PC-3 (cell line): ENCODE data around the gene KYNU. TPM values are rescaled to one million over a fixed set of nuclear protein-coding genes. Genes with fewer than 3 reads are reported as not detected.
"Not testable (repeated sequence)": the region's sequence is repeated elsewhere in the genome, so short reads cannot be mapped to it uniquely, and the experiment has no call there.

Experiments
- ATAC-seq: fragments of 200-7000 bp; cut with Tn5 transposase; 2 replicates; pipeline ENCODE4 v1.9.1; 2020; ENCODE audit warnings: mild to moderate bottlenecking, moderate library complexity
- BruUV-seq: library from RNA; stranded (reverse); fragments of 400-500 nt; replicated peaks from 2 replicates; lab custom pipeline; 2021; lab: Mats Ljungman, UMichigan
- CTCF ChIA-PET: fragments of 300-600 bp; sonication (Branson Sonifier 250); formaldehyde crosslinking; loops from one replicate; lab custom pipeline; 2022; ENCODE audit warnings: antibody characterized with exemption; lab: Charles Lee
- POLR2A ChIA-PET: fragments of 300-600 bp; sonication (Branson Sonifier 250); formaldehyde crosslinking; loops from one replicate; lab custom pipeline; 2022; ENCODE audit warnings: antibody characterized with exemption; ENCODE audit not compliant: unreplicated experiment; lab: Charles Lee
- DNase-seq: peaks from one replicate; pipeline ENCODE4 v3.0.0-alpha.2; 2015
- H2AFZ ChIP-seq: fragments of 300-600 bp; sonication (generic); 2 replicates; pipeline ENCODE4 v1.6.0; 2016; ENCODE audit warnings: antibody characterized with exemption, low read length
- H3F3A ChIP-seq: fragments of 300-600 bp; sonication (generic); one replicate; pipeline ENCODE4 v1.6.0; 2017; ENCODE audit warnings: antibody characterized with exemption, low read length, control low read depth, mild to moderate bottlenecking; ENCODE audit not compliant: unreplicated experiment
- H3K27ac ChIP-seq: fragments of 300-600 bp; sonication (generic); 2 replicates; pipeline ENCODE4 v1.5.1; 2016; ENCODE audit warnings: mild to moderate bottlenecking, low read length
- H3K27me3 ChIP-seq: fragments of 300-600 bp; sonication (generic); 2 replicates; pipeline ENCODE4 v1.6.1; 2016; ENCODE audit warnings: low read length, mixed read lengths
- H3K36me3 ChIP-seq: fragments of 300-600 bp; sonication (generic); 2 replicates; pipeline ENCODE4 v1.6.1; 2016; ENCODE audit warnings: low read depth, mixed run types, low read length, mixed read lengths
- H3K4me1 ChIP-seq: fragments of 300-600 bp; sonication (generic); 2 replicates; pipeline ENCODE4 v1.5.1; 2016; ENCODE audit warnings: low read length; ENCODE audit not compliant: insufficient read depth
- H3K4me2 ChIP-seq: fragments of 300-600 bp; sonication (generic); 2 replicates; pipeline ENCODE4 v1.6.0; 2016; ENCODE audit warnings: low read length
- H3K4me3 ChIP-seq: fragments of 300-600 bp; sonication (generic); 2 replicates; pipeline ENCODE4 v1.5.1; 2016; ENCODE audit warnings: mild to moderate bottlenecking, low read length, mixed read lengths
- H3K79me2 ChIP-seq: fragments of 300-600 bp; sonication (generic); 2 replicates; pipeline ENCODE4 v1.6.1; 2017; ENCODE audit warnings: low read length, mixed read lengths
- H3K9ac ChIP-seq: fragments of 300-600 bp; sonication (generic); 2 replicates; pipeline ENCODE4 v1.6.0; 2016; ENCODE audit warnings: mild to moderate bottlenecking, low read length
- H3K9me2 ChIP-seq: fragments of 300-600 bp; sonication (generic); replicated peaks from 2 replicates; pipeline ENCODE4 v1.6.1; 2016; ENCODE audit warnings: mixed run types, low read length, mixed read lengths
- H3K9me3 ChIP-seq: fragments of 300-600 bp; sonication (generic); 2 replicates; pipeline ENCODE4 v1.6.1; 2016; ENCODE audit warnings: low read length, mixed read lengths
- H4K20me1 ChIP-seq: fragments of 300-600 bp; sonication (generic); 2 replicates; pipeline ENCODE4 v1.6.1; 2016; ENCODE audit warnings: low read length, mixed read lengths
- CTCF ChIP-seq: fragments of 300-600 bp; sonication (generic); conservative IDR thresholded peaks from 2 replicates; pipeline ENCODE4 v1.5.1; 2017; ENCODE audit warnings: antibody characterized with exemption, low read depth, mild to moderate bottlenecking, low read length
- EZH2 ChIP-seq: fragments of 300-600 bp; sonication (generic); IDR thresholded peaks from one replicate; pipeline ENCODE4 v1.6.1; 2017; ENCODE audit warnings: antibody characterized with exemption, mild to moderate bottlenecking, low read length; ENCODE audit not compliant: unreplicated experiment
- EZH2phosphoT487 ChIP-seq: fragments of 300-600 bp; sonication (generic); IDR thresholded peaks from 2 replicates; pipeline ENCODE4 v1.6.1; 2018; ENCODE audit warnings: mild to moderate bottlenecking, antibody characterized with exemption, low read length, borderline replicate concordance
- intact Hi-C: fragments of 100-400 bp; cut with micrococcal nuclease; formaldehyde crosslinking; loops from 2 replicates; pipeline ENCODE4 v1.9.0; 2023
- total RNA-seq: library from RNA; depleted of rRNA; stranded (reverse); fragments of >200 nt; gene quantifications from 2 replicates; pipeline ENCODE4 v1.2.3, GENCODE V29; 2014

The KYNU gene
- total RNA-seq, 1 experiment from 2014 or later = 2.3 TPM

GRCh38 chr2:143070704-143071103 is 193.2 kb downstream of the KYNU start:
- no TSS peak for BruUV-seq
- POLR2A ChIA-PET = no interaction called here
- no peaks in the 10 kb centered on the region for H3F3A ChIP-seq
- no peak for DNase-seq
- no peak overlapping the region for H2AFZ ChIP-seq
- H3K9ac ChIP-seq = no peak overlapping the region
- no peaks in the 10 kb centered on the region for H3K9me2 ChIP-seq
- H3K4me2 ChIP-seq = no peak overlapping the region
- no peaks in the 10 kb centered on the region for H3K36me3 ChIP-seq
- no peak overlapping the region for H3K4me3 ChIP-seq
- no peaks in the 10 kb centered on the region for H3K79me2 ChIP-seq
- ATAC-seq = no peak
- CTCF ChIA-PET = no interaction called here
- H4K20me1 ChIP-seq = no peaks in the 10 kb centered on the region
- no peaks in the 10 kb centered on the region for H3K27me3 ChIP-seq
- H3K27ac ChIP-seq = no peak overlapping the region
- TF ChIP-seq EZH2 = no peak
- no peak for TF ChIP-seq EZH2phosphoT487
- TF ChIP-seq CTCF = no peak
- intact Hi-C loops = no loop called here
- H3K9me3 ChIP-seq = no peaks in the 10 kb centered on the region
- no peaks in the 10 kb centered on the region for H3K4me1 ChIP-seq

GRCh38 chr2:143071185-143071876 is 193.9 kb downstream of the KYNU start:
- intact Hi-C loops = no loop called here
- Histone ChIP-seq H3K79me2 (no peaks in the 10 kb centered on the region), H3K9ac (no peak overlapping the region), H3K27ac (no peak overlapping the region), H3K4me1 (no peaks in the 10 kb centered on the region), H3K4me3 (no peak overlapping the region), H3K36me3 (no peaks in the 10 kb centered on the region), H3F3A (no peaks in the 10 kb centered on the region), H2AFZ (no peak overlapping the region), H3K4me2 (no peak overlapping the region), H3K9me3 (no peaks in the 10 kb centered on the region), H3K27me3 (no peaks in the 10 kb centered on the region), H3K9me2 (no peaks in the 10 kb centered on the region), H4K20me1 (no peaks in the 10 kb centered on the region)
- DNase-seq (peak; percentile 53), ATAC-seq (peak; percentile 59)
- TF ChIP-seq EZH2 (no peak), EZH2phosphoT487 (no peak), CTCF (no peak)
- BruUV-seq = no TSS peak
- CTCF ChIA-PET = no interaction called here
- POLR2A ChIA-PET = no interaction called here

GRCh38 chr2:143074913-143075312 is 197.4 kb downstream of the KYNU start:
- intact Hi-C loops, H3K9me2 ChIP-seq, DNase-seq, H3K4me2 ChIP-seq, H3K9ac ChIP-seq, H3F3A ChIP-seq, H3K27me3 ChIP-seq, H3K36me3 ChIP-seq, H3K4me1 ChIP-seq, POLR2A ChIA-PET, H3K4me3 ChIP-seq, H2AFZ ChIP-seq, ATAC-seq, BruUV-seq, CTCF ChIA-PET, H4K20me1 ChIP-seq, H3K9me3 ChIP-seq, H3K27ac ChIP-seq, H3K79me2 ChIP-seq: not testable (repeated sequence)
